ENCODE data around the gene DDIT4. TPM values are rescaled to one million over a fixed set of nuclear protein-coding genes. Genes with fewer than 3 reads are reported as not detected.

DDIT4 gene
- total and polyA plus RNA-seq, 9 of the 15 experiments (the other 6 are each of a cell fraction or from before 2014, with no cell fraction given): 8.2 to 675 (median 159) TPM

DNA sequence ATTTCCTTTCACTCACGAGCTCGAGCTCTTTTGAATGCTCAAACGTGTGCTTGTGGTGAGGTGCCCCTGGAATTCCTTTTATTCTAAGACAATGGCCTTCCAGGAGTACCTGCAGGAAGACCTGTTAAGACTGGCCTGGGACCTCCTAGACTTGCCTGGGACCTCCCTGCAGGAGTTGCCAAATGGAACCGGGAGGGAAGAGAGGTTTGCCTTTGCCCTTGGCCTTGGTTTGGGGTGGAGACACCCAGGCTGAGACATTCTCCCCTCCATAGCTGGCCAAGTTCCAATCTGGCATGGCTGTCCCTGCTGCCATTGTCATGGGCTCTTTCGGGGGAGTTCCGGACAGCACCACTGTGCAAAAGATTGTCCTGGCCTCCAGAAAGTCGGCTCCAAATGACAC lies 41.3 kb downstream of the DDIT4 start (continued):
- TF ChIP-seq FUS (optimal IDR thresholded peaks at IDR 0.05; ENCODE audit: low read depth, low read length) (no peak), ZNF212 (CRISPR knock-in tag; IDR thresholded peaks at IDR 0.05) (no peak), HCFC1 (IDR thresholded peaks at IDR 0.05; ENCODE audit: low read depth, low read length) (no peak), TAF7 (tag; IDR thresholded peaks at IDR 0.05) (no peak), ETV6 (IDR thresholded peaks at IDR 0.05; ENCODE audit: borderline replicate concordance in 1 of 2, low read depth in 2 of 2, low read length in 1 of 2) (no peak), ETV6 (CRISPR knock-in tag; IDR thresholded peaks at IDR 0.05; ENCODE audit: borderline replicate concordance) (no peak), NFRKB (IDR thresholded peaks at IDR 0.05; ENCODE audit: low read depth) (no peak), DDX20 (tag; IDR thresholded peaks at IDR 0.05; ENCODE audit: low read depth) (no peak), CREM (IDR thresholded peaks at IDR 0.05; ENCODE audit: low read depth) (no peak), POLR2B (IDR thresholded peaks at IDR 0.05; ENCODE audit: low read depth, partially characterized antibody) (no peak), FOXK1 (CRISPR knock-in tag; IDR thresholded peaks at IDR 0.05; ENCODE audit: borderline replicate concordance) (0 out of 2 replicates have a peak, but pooled peaks have one; percentile 33)

DNA sequence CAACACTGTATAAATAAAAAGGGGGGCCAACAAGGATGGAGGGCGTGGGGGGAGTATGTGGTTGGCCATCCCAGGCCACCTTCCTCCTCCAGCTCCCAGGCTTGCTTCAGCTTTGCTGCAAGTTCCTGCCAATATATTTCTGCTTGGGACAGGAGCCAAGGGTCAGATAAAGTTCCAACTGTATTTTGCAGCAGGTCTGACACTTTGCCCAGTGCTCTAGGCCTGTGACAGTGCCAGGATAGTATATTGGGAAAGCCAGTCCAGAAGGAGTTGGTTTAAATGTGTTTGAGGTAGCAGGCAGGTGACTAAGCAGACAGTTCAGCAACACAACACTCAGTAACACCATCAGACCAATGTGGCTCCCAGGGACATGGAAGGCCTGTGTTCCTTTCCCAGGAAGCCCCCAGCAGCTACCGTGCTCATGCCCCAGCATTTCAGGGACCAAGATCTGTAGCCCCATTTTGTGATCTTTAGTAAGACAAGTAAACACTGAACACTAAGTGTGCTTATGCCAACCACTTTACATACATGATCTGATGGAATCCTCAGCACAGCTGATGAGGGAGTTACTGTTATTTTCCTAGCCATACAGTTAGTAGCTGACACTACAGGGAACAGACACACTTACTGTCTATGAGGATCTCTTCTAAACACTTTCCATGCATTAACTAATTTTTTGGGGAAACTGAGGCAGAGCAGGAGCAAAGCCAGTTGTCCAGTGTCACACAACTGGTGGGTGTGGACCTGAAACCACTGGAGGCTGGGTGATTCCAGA lies 42.1 kb downstream of the DDIT4 start:
- Histone ChIP-seq H3K4me2 (ENCODE audit: insufficient read depth, low read length) (no peak overlapping the region; the same call in 1 of the 2 replicates), H3K27me3 (ENCODE audit: control insufficient read depth in 2 of 2, insufficient read depth in 2 of 2, low read length in 2 of 2) (no peaks in the 10 kb centered on the region), H3K9me1 (ENCODE audit: control insufficient read depth, insufficient read depth, low read length) (no peaks in the 10 kb centered on the region), H3K4me3 (no peak overlapping the region), H3K36me3 (ENCODE audit: control insufficient read depth, insufficient read depth, low read length) (no peaks in the 10 kb centered on the region), H4K20me1 (replicated peaks; ENCODE audit: control insufficient read depth, insufficient read depth, low read length) (no peaks in the 10 kb centered on the region), H3K27ac (ENCODE audit: extremely low read depth, low read depth, low read length) (peak overlapping the region; percentile 15; the same call in 2 of the 3 replicates), H3K9me3 (replicated peaks; ENCODE audit: control insufficient read depth, insufficient read depth, low read depth, low read length) (no peaks in the 10 kb centered on the region), H3K79me2 (ENCODE audit: control insufficient read depth, insufficient read depth, low read length) (no peaks in the 10 kb centered on the region), H2AFZ (ENCODE audit: low read depth, low read length) (peak overlapping the region; percentile 48), H3K9ac (ENCODE audit: insufficient read depth in 1 of 2, low read depth in 2 of 2, low read length in 2 of 2) (peak overlapping the region; percentile 10 to 72; a peak in 2 of 4 replicates), H3K4me1 (replicated peaks in 1 of 2; ENCODE audit: control insufficient read depth in 2 of 2, insufficient read depth in 2 of 2, low read length in 2 of 2) (peaks cover 32 to 48% of the 10 kb centered on the region in 2 experiments)
- BruUV-seq (replicated peaks): no TSS peak
- in situ Hi-C loops (cut with MboI): no loop called here
- FAIRE-seq (peak; percentile 29), DNase-seq (ENCODE audit: extremely low read depth in 1 of 4, low spot score in 3 of 4) (no peak), ATAC-seq (no peak)
- 21% methylated on average over 2 of the region's 2 CpGs for WGBS (ENCODE audit: insufficient coverage, low coverage, missing lambda C conversion rate)
- POLR2A ChIA-PET: interaction anchor here (0.6 to 9.2 kb wide), 7 partner anchors 11 to 253 kb away, joined by 3 to 199 read pairs (median 3); partner anchors contain the start of gene DDIT4
- CTCF ChIA-PET (ENCODE audit: low intra/inter-chr PET ratio): no interaction called here
- intact Hi-C loops (cut with micrococcal nuclease): no loop called here
- 0 out of 2 replicates have a peak, but pooled peaks have one; percentile 16 for TF ChIP-seq ZNF263 (CRISPR knock-in tag; IDR thresholded peaks at IDR 0.05; ENCODE audit: borderline replicate concordance)
- no peak for TF ChIP-seq NCOA2 (IDR thresholded peaks at IDR 0.05; ENCODE audit: partially characterized antibody in 2 of 2)
- 0 out of 2 replicates have a peak, but pooled peaks have one; percentile 1 for TF ChIP-seq NFE2L1 (tag; IDR thresholded peaks at IDR 0.05; ENCODE audit: borderline replicate concordance, low read depth)
- TF ChIP-seq ELF4 (CRISPR knock-in tag; IDR thresholded peaks at IDR 0.05): 0 out of 2 replicates have a peak, but pooled peaks have one; percentile 28
- no peak for TF ChIP-seq ZNF408 (CRISPR knock-in tag; IDR thresholded peaks at IDR 0.05; ENCODE audit: low read depth)
- TF ChIP-seq, protein P1, sequence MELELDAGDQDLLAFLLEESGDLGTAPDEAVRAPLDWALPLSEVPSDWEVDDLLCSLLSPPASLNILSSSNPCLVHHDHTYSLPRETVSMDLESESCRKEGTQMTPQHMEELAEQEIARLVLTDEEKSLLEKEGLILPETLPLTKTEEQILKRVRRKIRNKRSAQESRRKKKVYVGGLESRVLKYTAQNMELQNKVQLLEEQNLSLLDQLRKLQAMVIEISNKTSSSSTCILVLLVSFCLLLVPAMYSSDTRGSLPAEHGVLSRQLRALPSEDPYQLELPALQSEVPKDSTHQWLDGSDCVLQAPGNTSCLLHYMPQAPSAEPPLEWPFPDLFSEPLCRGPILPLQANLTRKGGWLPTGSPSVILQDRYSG (tag; conservative IDR thresholded peaks at IDR 0.05; ENCODE audit: low read depth): peak; percentile 47; the same call in 1 of the 2 replicates
